GM19193 (cell line): ENCODE measurements around the gene FASN.

Experiments used
- POLR2A ChIP-seq: IDR thresholded peaks from 4 replicates; pipeline ENCODE4 v1.6.1; 2011; ENCODE audit not compliant: insufficient read depth, insufficient read length; ENCODE audit errors: extremely low read depth

FASN gene

GRCh38 chr17:82043507-82043906 lies 54.5 kb downstream of the FASN start:
- no peak for TF ChIP-seq POLR2A

- no peak for TF ChIP-seq POLR2A
These were observed 55.4 kb downstream of the FASN start for GRCh38 chr17:82042649-82043048.

DNA sequence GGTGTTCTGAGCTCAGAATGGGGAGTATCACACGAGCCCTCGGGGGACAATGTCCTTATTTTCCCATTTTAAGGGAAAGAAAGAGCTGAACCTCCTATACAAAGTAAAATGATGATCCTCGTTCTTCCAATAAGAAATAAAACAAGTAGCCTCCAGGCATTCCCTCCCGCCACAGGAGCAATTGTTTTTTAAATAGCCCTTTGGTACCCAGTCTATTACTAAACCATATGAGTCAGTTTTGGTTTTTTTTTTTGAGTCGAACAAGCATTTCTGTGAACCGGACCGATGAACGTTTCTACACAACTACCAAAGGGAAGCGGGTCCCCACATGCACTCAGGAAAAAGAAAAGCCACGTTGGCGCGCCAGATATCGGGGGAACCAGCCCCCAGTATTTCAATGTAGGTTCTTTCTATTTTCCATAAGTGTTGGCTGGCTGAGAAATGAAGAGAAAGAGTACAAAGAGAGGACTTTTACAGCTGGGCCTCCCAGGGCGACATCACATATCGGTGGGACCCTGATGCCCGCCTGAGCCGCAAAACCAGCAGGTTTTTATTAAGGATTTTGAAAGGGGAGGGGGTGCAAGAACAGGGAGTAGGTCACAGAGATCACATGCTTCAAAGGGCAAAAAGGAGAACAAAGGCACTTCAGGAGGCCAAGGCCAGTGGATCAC lies 56.8 kb downstream of the FASN start:
- TF ChIP-seq POLR2A: no peak

- no peak for TF ChIP-seq POLR2A
These were observed 58.2 kb downstream of the FASN start for GRCh38 chr17:82039695-82040299.

GRCh38 chr17:82037889-82038195 lies 60.2 kb downstream of the FASN start:
- TF ChIP-seq POLR2A: no peak

GRCh38 chr17:82037092-82037888 lies 60.7 kb downstream of the FASN start, which contains the start of gene DCXR:
TSS of gene DCXR (minus strand) at chr17:82037697. CDS start at chr17:82037682, 15 bp downstream.
- TF ChIP-seq POLR2A: peak; percentile 97

DNA sequence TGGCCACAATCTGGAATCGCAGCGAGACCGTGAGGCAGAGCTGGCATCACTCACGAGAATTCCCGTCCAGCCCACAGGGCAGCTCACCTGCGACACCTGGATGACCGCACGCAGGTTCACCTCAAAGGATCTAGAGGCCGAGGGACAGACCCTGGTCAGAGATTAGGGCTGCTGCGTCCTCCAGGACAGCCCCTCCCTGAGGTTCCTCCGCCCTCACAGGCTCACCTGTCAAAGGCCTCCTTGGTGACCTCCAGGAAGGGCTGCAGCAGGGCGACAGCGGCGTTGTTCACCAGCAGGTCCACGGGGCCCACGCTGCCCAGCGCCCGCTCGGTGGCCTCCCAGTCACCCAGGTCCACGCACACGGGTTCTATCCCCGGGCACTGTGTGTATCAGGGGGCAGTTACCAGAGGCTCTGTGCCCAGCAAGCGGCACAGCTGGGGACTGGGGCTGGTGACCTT lies 61.4 kb downstream of the FASN start:
- TF ChIP-seq POLR2A: no peak

DNA sequence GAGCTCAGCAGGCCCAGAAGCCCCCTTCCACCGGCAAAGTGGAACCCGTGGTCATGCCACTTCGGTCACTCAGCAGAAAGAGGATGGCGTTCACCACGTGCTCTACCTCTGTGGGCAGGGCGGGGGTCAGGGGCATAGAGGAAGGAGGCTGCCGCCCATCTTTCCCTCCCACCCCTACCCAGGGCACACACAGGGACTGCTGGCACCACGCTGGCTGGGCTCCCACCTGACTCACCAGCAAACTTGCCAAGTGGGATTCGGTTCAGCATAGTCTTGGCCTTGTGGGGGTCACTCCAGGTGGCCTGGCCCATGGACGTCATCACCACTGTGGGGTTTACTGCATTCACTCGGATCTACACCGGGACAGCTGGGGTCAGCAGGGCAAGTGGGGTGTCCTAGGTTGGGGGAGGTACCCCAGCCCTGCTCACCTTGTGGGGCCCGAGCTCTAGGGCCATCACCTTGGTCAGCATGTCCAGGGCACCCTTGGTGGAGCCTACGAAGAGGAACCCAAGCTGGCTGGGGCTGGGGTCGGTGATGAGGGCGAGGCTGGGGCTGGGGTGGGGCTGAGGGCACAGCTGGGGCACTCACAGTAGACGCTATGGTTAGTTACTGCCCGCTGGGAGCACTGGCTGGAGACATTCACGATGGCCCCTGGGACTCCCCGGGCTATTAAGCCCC lies 61.9 kb downstream of the FASN start:
- TF ChIP-seq POLR2A: no peak

DNA sequence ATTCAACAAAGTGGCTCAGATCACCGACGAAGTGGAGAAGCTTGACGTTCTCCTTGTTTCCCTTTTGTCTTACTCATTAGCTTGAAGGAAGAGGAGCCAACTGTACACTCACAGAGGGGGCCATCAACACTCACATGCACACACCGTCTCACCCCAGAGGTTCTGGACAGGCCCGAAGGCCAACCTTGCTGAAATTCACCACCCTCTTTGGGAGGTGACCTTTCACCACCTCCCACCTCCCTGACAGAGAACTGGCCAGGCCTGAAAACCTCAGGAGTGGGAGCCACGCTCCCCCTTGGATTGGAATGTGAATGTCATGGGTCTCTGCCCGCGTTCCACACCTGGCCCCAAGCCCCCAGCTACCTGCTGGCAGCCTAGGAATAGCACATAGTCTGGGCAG lies 62.5 kb downstream of the FASN start:
- no peak for TF ChIP-seq POLR2A

DNA sequence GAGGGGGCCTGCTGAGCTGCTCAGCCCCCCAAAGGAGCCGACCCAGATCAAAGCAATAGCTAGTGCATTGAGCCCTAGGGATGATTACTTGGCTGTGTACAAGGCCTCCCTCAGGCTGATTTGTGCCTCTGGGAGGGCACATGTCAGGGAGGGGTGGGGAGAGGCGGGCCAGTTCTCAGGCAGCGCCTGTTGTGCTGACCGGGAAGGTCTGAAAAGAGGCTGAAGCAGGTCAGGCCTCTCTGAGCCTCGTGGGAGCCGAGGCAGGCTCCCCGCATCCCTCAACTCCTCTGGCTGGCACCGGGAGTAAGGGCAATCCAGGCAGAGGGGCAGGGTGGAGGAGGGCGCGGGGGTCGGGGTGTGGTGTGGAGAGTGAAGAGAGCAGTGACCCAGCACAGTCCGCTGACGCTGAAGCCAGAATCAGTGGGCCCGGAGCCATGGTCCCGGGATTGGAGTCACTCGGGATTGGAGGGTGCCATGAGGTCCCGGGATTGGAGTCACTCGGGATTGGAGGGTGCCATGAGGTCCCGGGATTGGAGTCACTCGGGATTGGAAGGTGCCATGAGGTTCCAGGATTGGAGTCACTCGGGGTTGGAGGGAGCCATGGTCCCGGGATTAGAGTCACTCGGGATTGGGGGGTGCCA lies 63.5 kb downstream of the FASN start:
- TF ChIP-seq POLR2A: no peak

- TF ChIP-seq POLR2A: no peak
These were observed 64.5 kb downstream of the FASN start for GRCh38 chr17:82033359-82034085.

DNA sequence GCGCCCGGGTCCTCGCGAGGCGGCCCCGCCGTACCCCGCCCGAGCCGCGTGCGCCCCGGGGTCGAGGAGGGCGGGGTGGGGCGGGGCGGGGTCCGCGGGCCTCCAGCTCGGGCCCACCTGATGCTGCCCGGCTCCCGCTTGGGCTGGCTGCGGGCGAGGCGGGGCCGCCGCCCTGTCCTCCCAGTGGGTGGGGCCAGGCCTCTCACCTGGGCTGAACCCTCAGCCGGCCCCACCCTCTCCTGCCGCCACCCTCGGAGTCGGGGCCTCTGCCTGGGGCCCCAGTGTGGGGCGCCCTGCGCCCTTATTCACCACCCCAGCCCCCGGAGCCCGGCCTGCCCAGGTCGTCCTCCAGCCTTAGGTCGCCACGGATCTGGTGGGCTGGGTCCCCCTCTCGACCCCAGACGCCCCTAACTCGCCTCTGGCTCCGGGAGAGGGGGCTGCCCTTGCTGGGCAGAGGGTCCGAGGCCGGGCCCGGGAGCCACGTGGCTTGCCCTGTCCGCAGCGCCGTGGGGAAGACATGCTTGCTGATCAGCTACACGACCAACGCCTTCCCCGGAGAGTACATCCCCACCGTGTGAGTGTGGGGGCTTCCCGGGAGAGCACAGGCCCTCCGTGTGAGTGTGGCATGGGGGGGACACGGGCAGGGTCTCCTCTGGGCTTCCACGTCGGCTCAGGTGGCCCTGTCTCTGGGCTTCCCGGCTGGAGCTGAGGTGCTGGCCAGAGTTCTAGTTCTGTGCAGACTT lies 66.0 kb downstream of the FASN start:
- no peak for TF ChIP-seq POLR2A

GRCh38 chr17:82031303-82031884 lies 66.6 kb downstream of the FASN start, which contains the start of gene RAC3:
TSS of gene RAC3 (plus strand) at chr17:82031678. CDS start at chr17:82031762, 84 bp downstream.
- no peak for TF ChIP-seq POLR2A
